HG03457 (cell line): ENCODE results near the gene ARHGAP24.
A peak's percentile ranks its signal among the peaks of the same experiment; 100 is the strongest.
"Not testable (repeated sequence)": the region's sequence is repeated elsewhere in the genome, so short reads cannot be mapped to it uniquely, and the experiment has no call there.

Experiments used
- ATAC-seq: cut with Tn5 transposase; IDR thresholded peaks from one replicate; pipeline ENCODE4 v1.9.1; 2021; ENCODE audit warnings: moderate number of reproducible peaks; ENCODE audit not compliant: unreplicated experiment

Gene ARHGAP24

DNA sequence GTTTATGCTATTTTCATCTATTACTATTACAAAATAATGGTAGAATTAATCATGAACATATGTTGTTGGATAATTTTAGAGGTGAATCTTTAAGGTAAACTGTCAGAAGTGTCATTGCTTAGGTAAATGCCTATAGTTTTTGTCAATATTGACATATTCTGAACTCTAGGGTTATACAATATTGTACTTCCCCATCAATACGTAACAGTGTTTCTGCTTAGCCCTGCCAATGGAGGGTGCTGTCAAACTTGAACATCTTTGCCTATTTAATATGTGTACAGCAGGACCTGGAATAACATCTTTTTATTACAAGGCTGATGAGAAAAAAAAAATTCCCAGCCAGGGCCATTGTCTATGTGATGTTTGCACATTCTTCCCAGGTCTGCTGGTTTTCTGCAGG lies 40.8 kb downstream of the ARHGAP24 start:
- no peak for ATAC-seq

DNA sequence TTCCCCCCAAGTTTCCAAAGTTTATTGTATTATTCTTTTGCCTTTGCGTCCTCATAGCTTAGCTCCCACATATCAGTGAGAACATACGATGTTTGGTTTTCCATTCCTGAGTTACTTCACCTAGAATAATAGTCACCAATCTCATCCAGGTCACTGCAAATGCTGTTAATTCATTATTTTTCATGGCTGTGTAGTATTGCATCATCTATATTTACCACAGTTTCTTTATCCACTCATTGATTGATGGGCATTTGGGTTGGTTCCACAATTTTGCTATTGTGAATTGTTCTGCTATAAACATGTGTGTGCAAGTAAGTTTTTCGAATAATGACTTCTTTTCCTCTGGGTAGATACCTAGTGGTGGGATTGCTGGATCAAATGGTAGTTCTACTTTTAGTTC lies 43.6 kb downstream of the ARHGAP24 start:
- not testable (repeated sequence) for ATAC-seq

DNA sequence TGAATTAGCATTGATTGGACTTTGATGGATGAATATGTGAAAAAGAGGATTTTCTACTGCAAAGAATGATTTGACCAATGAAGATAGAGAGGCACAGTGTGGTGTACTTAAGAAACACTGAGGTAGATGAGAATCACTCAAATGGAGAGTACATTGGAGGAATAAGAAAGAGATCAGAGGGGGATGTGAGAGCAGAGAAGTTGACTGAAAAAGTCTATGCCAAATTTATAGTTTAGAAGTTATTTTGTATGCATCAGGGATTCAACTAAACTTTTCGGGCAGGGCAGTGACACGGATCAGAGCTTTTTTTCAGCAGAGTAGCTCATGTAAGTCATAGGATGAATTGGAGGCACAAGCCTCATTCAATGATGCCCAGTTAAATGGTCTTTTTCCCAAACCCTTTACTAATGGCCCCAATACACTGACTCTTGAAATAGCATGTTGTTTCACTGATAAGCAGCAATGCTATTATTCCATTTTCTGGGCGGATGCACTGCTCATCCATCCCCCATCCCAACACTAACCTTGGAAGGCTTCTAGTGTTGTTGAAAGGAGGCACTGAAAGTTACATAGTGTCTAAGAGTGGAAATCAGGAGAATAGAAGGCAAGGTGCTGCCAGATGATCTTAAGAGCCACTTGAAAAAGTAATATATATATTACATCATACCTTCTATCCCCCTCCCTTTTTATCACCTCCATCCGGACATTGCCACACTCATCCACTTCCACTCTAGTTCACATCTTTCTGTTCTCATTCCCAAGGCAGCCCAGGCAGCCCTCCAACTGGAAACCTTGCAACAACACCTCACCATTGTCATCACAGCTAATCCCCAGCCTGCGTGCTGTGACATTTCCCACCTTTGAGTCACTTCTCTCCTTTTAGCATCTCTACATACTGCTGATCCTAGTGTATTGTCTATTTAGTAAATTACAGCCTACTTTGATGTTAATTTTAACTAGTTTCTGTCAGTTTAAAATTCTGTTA lies 46.1 kb downstream of the ARHGAP24 start:
- ATAC-seq: no peak

DNA sequence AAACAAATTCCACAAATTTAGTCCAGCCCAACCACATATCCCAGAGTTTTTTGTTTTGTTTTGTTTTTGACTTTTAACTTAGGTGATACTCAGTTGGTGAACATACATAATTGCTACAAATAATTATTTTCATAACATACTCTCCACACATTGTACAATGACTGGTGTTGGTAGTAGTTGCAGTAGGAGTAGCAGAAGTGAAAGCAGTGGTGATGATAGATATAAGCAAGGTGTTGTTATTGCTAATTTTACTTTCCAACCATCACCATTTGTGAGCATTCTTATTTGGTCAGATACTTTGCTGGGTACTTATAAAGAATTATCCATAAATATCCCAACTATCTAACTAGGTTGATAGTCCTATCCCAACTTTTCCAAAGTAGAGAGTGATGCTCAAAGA lies 47.3 kb downstream of the ARHGAP24 start:
- no peak for ATAC-seq

DNA sequence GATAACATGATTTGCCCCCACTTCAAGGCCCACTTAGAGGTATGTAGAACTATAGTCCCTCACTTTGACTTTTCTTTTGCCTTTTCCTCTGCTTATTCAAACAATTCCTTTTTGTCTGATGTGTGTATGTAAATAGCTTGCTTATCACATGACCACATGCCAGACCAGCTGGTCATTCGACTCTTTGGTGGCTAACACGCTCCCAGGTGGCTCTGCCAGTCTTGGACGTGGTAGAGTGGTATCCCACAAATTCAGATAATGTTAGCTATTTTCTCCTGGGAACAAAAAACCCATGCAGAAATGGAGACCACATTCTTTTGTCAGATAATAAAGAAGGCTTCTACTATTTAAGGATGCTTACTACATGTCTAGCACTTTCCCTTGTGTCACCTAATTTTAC lies 47.9 kb downstream of the ARHGAP24 start:
- no peak for ATAC-seq

DNA sequence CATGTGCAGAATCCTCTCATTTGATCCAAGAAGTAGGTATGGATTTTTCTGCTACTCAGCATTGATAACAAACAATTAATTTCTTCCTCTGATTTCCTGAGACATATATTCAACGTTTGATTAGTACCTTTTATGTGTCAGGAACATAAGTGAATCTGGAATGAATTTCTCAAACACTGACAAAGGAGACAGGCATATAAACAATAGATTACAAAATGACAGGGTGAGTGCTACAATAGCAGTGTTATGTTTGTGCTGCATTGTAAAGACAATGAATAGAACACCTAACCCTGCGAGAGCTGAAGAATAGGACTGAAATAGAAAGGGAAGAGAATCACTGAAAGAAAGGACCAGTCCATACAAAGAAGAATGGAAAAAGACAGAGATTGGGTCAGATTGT lies 52.9 kb downstream of the ARHGAP24 start:
- ATAC-seq: no peak

DNA sequence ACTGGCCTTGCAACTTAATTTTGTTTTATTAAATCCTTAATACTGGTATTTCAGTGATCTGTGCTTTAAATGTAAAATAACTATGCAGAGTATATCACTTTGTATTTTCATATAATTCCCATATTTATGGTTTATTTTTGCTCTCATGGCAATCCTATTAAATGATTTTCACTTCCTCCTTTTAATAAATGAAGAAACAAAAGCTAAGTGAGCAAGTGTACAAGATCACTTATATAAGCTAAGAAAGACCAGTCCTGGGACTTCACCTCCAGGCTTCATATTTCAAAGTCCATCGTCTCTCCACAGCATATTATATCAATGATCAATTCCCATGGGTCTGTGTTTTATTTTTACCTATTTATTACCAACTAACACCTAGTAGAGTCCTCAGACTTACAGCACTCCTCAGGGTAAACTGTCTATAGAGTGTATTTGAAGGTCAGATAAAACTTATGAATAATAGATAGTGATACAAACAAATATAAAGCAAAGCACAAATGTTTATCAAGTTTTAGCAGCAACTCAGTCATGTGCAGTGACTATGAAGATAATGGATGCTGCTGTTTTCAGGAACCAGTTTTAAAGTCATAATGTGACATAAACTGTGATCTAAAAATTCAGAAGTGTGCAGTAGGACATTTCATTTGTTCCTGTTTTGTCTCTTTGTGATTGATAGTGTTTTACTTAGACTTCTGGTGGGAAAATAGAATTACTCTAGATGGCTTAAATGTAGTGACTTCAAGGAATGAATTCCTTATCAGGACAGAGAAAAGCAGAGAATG lies 56.8 kb downstream of the ARHGAP24 start:
- ATAC-seq: no peak

DNA sequence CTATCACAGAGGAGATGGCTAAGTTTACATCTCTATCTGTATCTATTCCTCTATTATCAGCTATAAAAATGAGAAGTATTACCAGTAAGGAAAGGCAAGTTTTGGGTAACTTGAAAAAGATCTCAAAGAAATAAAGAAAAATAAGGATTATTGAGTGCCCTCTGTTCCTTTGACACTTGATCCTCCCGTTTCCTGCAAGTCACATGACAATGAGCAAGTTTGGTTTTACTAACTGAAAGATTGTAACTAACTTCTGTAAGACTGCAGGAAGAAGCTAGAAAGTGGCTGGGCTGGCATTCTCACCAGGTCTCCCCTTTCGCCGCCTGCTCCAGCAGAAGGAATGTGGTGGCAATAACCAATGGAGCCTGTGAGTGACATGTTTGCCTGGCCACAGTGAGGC lies 59.2 kb downstream of the ARHGAP24 start:
- no peak for ATAC-seq

DNA sequence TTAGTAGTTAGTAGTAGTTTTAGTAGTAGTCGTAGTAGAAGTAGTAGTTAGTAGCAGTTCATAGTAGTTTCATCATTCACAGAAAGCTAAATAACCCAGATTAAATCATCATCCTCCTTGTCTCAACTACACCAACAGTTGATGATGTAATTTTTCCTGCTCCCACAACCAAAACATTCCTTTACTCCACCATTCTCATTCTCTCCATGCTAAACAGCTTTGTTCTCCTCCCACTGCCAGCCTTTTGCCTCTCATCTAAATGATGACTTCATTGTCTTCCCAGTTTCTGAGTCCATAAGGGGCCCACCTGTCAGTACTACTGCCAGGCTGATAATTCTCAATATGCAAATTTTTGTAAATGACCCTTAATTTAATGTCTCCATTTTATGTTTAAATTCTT lies 68.9 kb downstream of the ARHGAP24 start:
- no peak for ATAC-seq

DNA sequence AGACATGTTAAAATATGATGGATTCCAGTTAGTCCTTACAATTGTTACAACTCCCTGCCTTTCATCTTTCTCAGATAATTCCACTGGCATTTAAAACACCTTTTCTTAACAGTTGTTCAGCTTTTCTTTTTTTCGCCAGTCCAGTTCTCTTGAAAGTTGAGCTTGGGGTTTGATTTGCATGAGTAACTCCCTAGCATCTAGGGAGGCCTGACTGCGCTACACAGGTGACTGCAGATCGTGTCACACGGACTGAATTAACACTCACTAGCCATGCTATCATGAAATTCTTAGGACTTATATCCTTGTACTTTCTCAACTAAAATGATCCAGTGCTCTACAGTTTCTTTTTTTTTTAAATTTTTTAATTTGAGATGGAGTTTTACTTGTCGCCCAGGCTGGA lies 69.8 kb downstream of the ARHGAP24 start:
- no peak for ATAC-seq

DNA sequence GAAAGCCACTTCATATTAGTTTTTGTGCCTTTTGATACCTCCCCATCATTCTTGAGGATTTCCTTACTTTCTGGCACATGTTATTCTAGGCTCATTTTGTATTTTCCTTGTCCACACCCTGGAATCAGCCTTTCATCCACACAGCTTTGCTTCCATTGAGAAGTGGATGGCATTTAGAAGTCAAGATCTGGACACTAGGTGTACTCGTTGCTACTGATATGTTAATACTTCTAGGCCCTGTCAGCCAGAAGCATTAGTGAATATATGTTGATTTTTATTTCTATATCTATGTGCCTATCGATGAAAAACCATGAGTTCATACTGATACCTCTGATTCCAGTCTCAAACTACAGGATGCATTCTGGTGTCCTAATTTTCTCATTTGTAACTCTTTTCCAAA lies 73.2 kb downstream of the ARHGAP24 start:
- no peak for ATAC-seq

DNA sequence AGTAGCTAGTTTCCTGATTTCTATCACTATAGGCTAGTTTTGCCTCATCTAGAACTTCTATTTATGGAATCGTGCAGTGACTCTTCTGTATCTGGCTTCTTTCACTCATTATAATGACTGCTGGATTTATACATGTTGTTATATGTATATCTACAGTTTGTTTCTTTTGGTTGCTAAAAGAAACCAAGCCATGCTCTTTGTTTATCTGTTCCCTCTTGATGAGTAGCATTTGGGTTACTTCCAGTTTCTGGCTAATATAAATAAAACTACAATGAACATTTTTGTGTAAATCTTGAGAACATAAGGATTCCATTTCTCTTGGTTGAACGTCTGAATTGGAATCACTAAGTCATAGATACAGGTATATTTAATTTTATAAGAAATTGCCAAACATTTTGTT lies 73.9 kb downstream of the ARHGAP24 start:
- no peak for ATAC-seq

DNA sequence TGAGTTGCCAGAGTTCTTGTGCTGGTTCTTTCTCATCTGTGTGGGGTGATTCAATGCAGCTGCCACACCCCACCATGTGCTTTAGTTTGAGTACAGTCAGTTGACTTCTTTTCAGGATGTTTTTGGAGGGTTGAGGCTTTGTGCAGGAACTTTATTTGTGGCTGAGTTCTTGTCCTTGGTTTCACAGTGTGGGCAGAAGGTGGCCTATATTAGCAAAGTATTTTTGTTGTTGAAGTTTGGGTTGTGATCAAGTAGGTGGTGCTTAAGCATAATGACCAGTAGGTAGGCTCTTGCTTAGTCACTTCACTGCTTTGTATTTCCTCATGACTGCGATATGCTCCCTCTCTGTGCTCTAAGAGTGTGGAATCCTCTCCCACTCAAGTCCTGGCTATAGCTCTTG lies 80.3 kb downstream of the ARHGAP24 start:
- peak; percentile 34 for ATAC-seq

DNA sequence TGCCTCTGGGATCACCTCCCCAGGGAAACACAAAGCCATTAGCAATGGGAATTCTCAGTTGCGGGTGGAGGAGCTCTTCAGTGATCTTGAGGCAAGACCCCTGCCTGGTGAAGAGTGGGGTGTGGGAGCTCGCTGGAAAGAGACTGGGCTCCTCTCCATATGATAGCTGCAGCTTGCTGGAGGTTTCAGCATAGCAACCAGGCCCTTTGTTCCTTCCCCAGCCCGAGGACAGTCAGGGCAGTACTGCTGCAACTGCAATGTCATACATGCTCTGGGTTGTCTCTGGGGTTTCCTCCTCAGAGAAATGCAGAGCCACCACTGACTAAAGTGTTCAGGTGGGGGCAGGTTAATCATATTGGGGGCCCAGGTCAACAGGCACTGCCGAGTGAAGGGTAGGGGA lies 81.3 kb downstream of the ARHGAP24 start:
- peak; percentile 38 for ATAC-seq

DNA sequence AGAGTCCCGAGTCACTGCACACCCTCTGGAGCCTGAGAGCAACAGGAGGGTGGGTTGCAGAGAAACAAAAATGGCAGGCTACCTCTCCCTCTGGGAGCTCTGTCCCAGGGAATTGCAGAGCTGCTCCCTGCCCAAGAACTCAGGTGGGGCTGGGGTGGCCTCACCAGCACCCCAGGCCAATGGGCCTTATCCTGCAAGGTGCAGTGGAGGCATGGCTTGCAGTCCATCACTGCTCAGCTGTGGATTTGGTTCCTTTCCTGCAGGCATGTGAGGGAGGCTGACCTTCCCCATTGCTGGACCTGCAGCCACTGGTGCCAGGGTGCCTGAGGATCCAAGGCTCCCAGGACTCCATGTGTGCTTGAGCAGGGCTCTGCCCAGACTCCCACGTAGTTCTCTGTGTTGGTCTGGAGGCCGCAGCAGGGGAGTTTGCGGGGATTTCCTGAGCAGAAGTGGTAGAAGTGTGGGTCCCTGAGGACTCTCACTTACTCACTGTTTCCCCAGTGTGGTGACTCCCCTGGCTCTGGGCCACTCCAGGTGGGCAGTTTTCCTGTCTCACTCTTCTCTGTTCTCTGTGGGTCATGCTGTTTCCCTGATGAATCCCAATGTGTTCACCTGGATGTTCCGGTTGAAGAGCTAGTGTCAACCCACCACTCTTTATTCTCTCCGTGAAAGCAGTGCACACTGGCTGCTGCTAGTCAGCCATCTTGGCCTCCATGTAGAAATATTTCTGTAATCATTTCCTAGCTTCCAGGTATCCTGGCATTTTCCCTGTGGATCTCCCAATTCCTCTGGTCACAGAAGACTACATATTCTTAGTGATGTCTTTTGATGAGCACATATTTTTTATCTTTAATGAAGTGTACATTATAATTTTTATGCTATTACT lies 82.3 kb downstream of the ARHGAP24 start:
- peak; percentile 89 for ATAC-seq

DNA sequence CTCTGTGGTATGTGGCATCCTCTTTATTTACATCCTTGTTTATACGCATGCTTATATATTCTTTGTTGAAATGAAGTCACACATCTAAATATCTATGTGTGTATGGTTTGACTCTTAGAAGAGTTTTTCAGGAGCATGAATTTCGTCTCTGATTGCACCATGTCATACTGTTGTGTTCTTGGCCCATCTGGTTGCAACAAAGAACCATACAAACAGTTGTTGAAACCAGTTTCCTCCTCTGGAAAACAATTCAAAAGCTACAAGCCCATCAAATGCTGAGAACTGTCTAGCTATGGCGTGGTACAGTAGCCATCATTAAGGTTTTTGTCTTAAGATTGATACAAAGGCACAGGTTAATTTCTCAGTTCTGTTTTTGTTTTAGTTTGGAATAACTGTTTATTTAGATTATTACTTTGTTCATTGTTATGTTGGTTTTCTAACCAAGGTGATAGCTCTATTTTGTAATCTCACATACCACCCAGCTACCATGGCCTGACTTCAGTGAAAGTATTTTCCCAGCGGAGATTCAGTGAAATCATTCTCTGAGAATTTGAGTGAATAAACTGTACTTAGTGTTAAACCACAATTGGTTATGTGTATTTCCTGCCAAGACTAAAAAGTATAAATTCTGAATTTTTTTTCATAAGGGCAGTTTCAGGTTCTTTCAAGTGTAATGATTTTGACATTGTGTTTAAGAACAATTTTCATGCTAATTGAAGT lies 91.0 kb downstream of the ARHGAP24 start:
- ATAC-seq: no peak

DNA sequence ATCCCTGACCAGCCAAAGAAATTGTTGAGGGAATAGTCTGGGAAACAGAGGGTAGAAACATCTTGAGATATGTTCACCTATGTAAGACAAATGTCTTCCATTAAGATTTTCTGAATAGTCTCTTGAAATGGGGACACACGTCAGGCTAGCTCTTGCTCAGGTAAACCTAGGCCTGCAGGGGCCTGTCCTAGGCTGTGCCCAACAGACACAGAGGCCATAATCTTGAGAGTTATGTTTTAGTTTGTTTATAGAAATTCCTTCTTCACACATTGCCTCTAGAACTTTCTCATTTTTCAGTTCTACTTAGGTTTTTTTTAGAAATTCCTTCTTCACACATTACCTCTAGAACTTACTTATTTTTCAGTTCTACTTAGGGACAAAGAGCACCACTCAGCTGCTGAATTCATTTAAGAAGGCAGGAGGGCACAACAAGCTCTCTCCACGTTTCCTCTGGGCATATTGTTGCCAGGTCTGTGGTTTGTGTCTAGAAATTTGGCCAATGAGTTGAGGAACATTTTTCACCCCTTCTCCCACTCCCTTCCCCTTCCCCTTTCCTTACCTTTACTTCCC lies 94.9 kb downstream of the ARHGAP24 start:
- ATAC-seq: no peak

DNA sequence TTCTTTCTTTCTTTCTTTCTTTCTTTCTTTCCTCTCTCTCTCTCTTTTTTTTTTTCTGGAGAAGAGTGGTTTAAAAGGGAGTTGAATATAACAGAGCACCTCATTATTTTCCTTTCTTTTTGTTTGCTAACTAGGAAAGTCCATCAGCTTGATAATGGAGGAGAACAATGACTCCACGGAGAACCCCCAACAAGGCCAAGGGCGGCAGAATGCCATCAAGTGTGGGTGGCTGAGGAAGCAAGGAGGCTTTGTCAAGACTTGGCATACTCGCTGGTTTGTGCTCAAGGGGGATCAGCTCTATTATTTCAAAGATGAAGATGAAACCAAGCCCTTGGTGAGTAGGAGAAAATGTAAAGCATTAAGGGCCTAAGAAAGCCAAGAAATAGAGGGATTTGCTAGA lies 95.4 kb downstream of the ARHGAP24 start:
- no peak for ATAC-seq

DNA sequence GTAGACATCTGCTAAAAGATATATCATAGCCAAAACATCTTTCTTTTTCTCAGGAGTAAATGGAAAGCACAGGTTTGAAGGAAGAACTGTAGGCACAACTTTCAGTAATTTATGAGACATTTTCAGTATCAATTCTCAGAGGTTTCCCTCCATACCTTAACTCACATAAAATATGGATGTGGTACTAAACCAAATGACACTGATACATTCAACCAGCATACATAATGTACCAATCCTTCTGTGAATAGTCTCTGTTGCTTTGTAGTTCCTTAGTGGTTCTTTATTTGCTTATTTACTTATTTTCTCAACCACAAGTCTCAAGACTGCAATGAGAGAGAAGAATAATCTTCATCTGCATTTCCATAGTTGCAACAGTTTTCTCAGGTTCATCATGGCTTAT lies 96.1 kb downstream of the ARHGAP24 start:
- peak; percentile 58 for ATAC-seq

DNA sequence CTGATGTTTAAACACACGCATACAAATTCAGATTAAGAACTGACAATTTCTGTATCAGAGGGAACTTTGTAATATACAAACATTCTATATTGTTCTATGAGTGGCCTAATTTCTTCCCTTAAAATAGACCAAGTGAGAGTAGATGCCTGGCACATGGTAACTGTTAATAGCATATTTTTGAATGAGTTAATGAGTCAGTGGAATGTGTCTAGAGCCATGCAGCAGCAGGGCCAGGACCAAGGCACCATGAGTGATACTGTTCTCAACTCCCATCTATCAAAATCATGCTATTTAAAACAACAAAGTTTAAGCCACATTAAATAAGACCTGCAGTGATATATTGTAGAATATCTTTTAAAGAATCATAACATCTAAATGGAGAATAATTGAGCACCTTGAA lies 98.3 kb downstream of the ARHGAP24 start:
- ATAC-seq: no peak
